ENCODE results near the gene IL4R. TPM values are rescaled to one million over a fixed set of nuclear protein-coding genes. Genes with fewer than 3 reads are reported as not detected.

IL4R gene
- total RNA-seq, 1 experiment from 2014 or later, result 29.6 TPM

- Histone ChIP-seq H3K4me3 (replicated peaks in 1 of 2; ENCODE audit: low read depth in 1 of 2, low read length in 2 of 2) (no peak overlapping the region), H3K4me1 (ENCODE audit: control insufficient read depth in 1 of 2, insufficient read depth in 2 of 2, low read length in 2 of 2) (no peaks in the 10 kb centered on the region), H3K4me2 (ENCODE audit: low read length) (no peak overlapping the region), H3K36me3 (ENCODE audit: control insufficient read depth in 1 of 2, insufficient read depth in 2 of 2, low read length in 2 of 2) (peaks cover 6 to 15% of the 10 kb centered on the region in 2 experiments; a peak in 3 of 4 replicates), H2AFZ (ENCODE audit: low read depth, low read length, poor library complexity, severe bottlenecking) (no peak overlapping the region), H3K9me2 (ENCODE audit: insufficient read depth) (no peaks in the 10 kb centered on the region), H3K9ac (ENCODE audit: low read length) (no peak overlapping the region), H3K9me3 (ENCODE audit: control insufficient read depth in 1 of 2, insufficient read depth in 1 of 2, low read depth in 1 of 2, low read length in 2 of 2) (no peaks in the 10 kb centered on the region; a peak in 1 of 4 replicates), H3K27me3 (ENCODE audit: insufficient read depth, low read length) (no peaks in the 10 kb centered on the region), H3K79me2 (ENCODE audit: insufficient read depth, low read length) (no peaks in the 10 kb centered on the region), H3K27ac (ENCODE audit: low read depth, low read length) (no peak overlapping the region), H4K20me1 (ENCODE audit: insufficient read depth) (no peaks in the 10 kb centered on the region)
- POLR2A ChIA-PET, result no interaction called here
- RAD21 ChIA-PET (ENCODE audit: low non-redundant PET in 1 of 2, low total read pairs in 2 of 2, uncharacterized antibody in 2 of 2, unreplicated experiment in 2 of 2), result no interaction called here
- intact Hi-C loops (cut with micrococcal nuclease), result no loop called here
- ATAC-seq (no peak), DNase-seq (ENCODE audit: low read depth, low spot score) (no peak)
- no peak for TF ChIP-seq FOSL1 (IDR thresholded peaks at IDR 0.05; ENCODE audit: low read depth)
- no peak for TF ChIP-seq RAD21 (IDR thresholded peaks at IDR 0.05; ENCODE audit: low read depth)
- no peak for TF ChIP-seq POLR2A (IDR thresholded peaks at IDR 0.05; ENCODE audit: borderline replicate concordance, extremely low read depth, insufficient read depth, insufficient read length)
- TF ChIP-seq EGR1 (IDR thresholded peaks at IDR 0.05; ENCODE audit: low read depth), result no peak
- TF ChIP-seq POLR2AphosphoS5 (IDR thresholded peaks at IDR 0.05; ENCODE audit: low read depth, low read length), result no peak
- no peak for TF ChIP-seq REST (IDR thresholded peaks at IDR 0.05; ENCODE audit: low read depth)
- no peak for TF ChIP-seq ZFX (IDR thresholded peaks at IDR 0.05)
- TF ChIP-seq ZNF274 (IDR thresholded peaks at IDR 0.05; ENCODE audit: low read depth, low read length), result no peak
- no peak for TF ChIP-seq SIN3A (IDR thresholded peaks at IDR 0.05; ENCODE audit: low read depth)
- TF ChIP-seq YY1 (IDR thresholded peaks at IDR 0.05; ENCODE audit: extremely low read depth, insufficient replicate concordance, low read depth, low read length), result no peak
- TF ChIP-seq SRF (IDR thresholded peaks at IDR 0.05; ENCODE audit: low read depth), result no peak
- no peak for TF ChIP-seq EZH2phosphoT487 (IDR thresholded peaks at IDR 0.05; ENCODE audit: borderline replicate concordance)
- TF ChIP-seq CBX3 (IDR thresholded peaks at IDR 0.05; ENCODE audit: low read depth), result no peak
- no peak for TF ChIP-seq ELF1 (IDR thresholded peaks at IDR 0.05; ENCODE audit: borderline replicate concordance, low read depth)
- BruUV-seq (replicated peaks), result no TSS peak
- CTCF ChIA-PET, result no interaction called here
Measured at GRCh38 chr16:27345201-27345600, 31.4 kb downstream of the IL4R start.
